Measurements from ENCODE around the gene TTC7B.

The TTC7B gene

GRCh38 chr14:90741682-90741946 lies 74.6 kb downstream of the TTC7B start:
- no peak for DNase-seq (ENCODE audit: low read depth in 2 of 2)

GRCh38 chr14:90740946-90741681 lies 75.1 kb downstream of the TTC7B start:
- DNase-seq (ENCODE audit: low read depth in 2 of 2) = no peak

- DNase-seq (ENCODE audit: low read depth in 2 of 2) = no peak
Measured at GRCh38 chr14:90740081-90740480, 76.1 kb downstream of the TTC7B start.

GRCh38 chr14:90739318-90740068 lies 76.7 kb downstream of the TTC7B start:
- DNase-seq (ENCODE audit: low read depth in 2 of 2) = no peak

GRCh38 chr14:90733139-90733808 lies 83.0 kb downstream of the TTC7B start:
- DNase-seq (ENCODE audit: low read depth in 2 of 2) = no peak

GRCh38 chr14:90732718-90733117 lies 83.5 kb downstream of the TTC7B start:
- no peak for DNase-seq (ENCODE audit: low read depth in 2 of 2)

- DNase-seq (ENCODE audit: low read depth in 2 of 2) = no peak
Measured at GRCh38 chr14:90732139-90732538, 84.1 kb downstream of the TTC7B start.

- no peak for DNase-seq (ENCODE audit: low read depth in 2 of 2)
Measured at GRCh38 chr14:90731487-90731886, 84.7 kb downstream of the TTC7B start.

GRCh38 chr14:90730206-90730766 lies 85.9 kb downstream of the TTC7B start:
- no peak for DNase-seq (ENCODE audit: low read depth in 2 of 2)

GRCh38 chr14:90728951-90729350 lies 87.3 kb downstream of the TTC7B start:
- DNase-seq (ENCODE audit: low read depth in 2 of 2) = no peak

- no peak for DNase-seq (ENCODE audit: low read depth in 2 of 2)
Measured at GRCh38 chr14:90727082-90727481, 89.1 kb downstream of the TTC7B start.

- DNase-seq (ENCODE audit: low read depth in 2 of 2) = no peak
Measured at GRCh38 chr14:90726656-90727055, 89.6 kb downstream of the TTC7B start.

GRCh38 chr14:90724866-90725265 lies 91.4 kb downstream of the TTC7B start:
- DNase-seq (ENCODE audit: low read depth in 2 of 2) = no peak

- DNase-seq (ENCODE audit: low read depth in 2 of 2) = no peak
Measured at GRCh38 chr14:90722590-90722989, 93.6 kb downstream of the TTC7B start.

GRCh38 chr14:90721619-90722305 lies 94.5 kb downstream of the TTC7B start:
- no peak for DNase-seq (ENCODE audit: low read depth in 2 of 2)

- DNase-seq (ENCODE audit: low read depth in 2 of 2) = no peak
Measured at GRCh38 chr14:90720832-90721231, 95.4 kb downstream of the TTC7B start.

GRCh38 chr14:90720336-90720735 lies 95.9 kb downstream of the TTC7B start:
- DNase-seq (ENCODE audit: low read depth in 2 of 2) = no peak

GRCh38 chr14:90717916-90718315 lies 98.3 kb downstream of the TTC7B start:
- no peak for DNase-seq (ENCODE audit: low read depth in 2 of 2)

- DNase-seq (ENCODE audit: low read depth in 2 of 2) = no peak
Measured at GRCh38 chr14:90715993-90716392, 100.2 kb downstream of the TTC7B start.

- no peak for DNase-seq (ENCODE audit: low read depth in 2 of 2)
Measured at GRCh38 chr14:90715495-90715894, 100.7 kb downstream of the TTC7B start.

GRCh38 chr14:90714811-90715210 lies 101.4 kb downstream of the TTC7B start:
- DNase-seq (ENCODE audit: low read depth in 2 of 2) = no peak

GRCh38 chr14:90704738-90705392 lies 111.4 kb downstream of the TTC7B start:
- no peak for DNase-seq (ENCODE audit: low read depth in 2 of 2)
